ENCODE measurements around the gene LGR6.

- TF ChIP-seq CTCF (IDR thresholded peaks at IDR 0.05; ENCODE audit: low read length) (no peak), EZH2 (optimal IDR thresholded peaks at IDR 0.05; ENCODE audit: low read depth, low read length) (no peak)
Measured at GRCh38 chr1:202292773-202293172, 99.2 kb downstream of the LGR6 start.

Data from MM.1S (cell line).